SK-N-SH treated with all-trans-retinoic acid at 6 μM for 48 hours (cell line): ENCODE data around the gene FRMD8.
A peak's percentile ranks its signal among the peaks of the same experiment; 100 is the strongest.

Source experiments
- ATAC-seq: fragments of 200-7000 bp; cut with Tn5 transposase; 3 replicates; pipeline ENCODE4 v1.9.1; 2020; ENCODE audit warnings: mild to moderate bottlenecking, moderate library complexity
- ARNTL ChIP-seq: fragments of 450-650 bp; formaldehyde crosslinking; IDR thresholded peaks from 2 replicates; pipeline ENCODE4 v1.5.0; 2020; ENCODE audit warnings: low read depth, mild to moderate bottlenecking, moderate library complexity, borderline replicate concordance
- BACH2 ChIP-seq: fragments of 250-450 bp; sonication (Bioruptor Pico); IDR thresholded peaks from 2 replicates; pipeline ENCODE4 v1.9.0; 2021; ENCODE audit warnings: mild to moderate bottlenecking, borderline replicate concordance
- CSDC2 ChIP-seq: fragments of 250-450 bp; sonication (Bioruptor Pico); IDR thresholded peaks from 2 replicates; pipeline ENCODE4 v1.5.0; 2020; ENCODE audit warnings: mild to moderate bottlenecking, moderate library complexity
- ESRRG ChIP-seq: fragments of 250-450 bp; sonication (Bioruptor Pico); IDR thresholded peaks from 2 replicates; pipeline ENCODE4 v1.6.1; 2021; ENCODE audit warnings: mild to moderate bottlenecking
- GLIS3 ChIP-seq: fragments of 250-450 bp; sonication (Bioruptor Pico); IDR thresholded peaks from 2 replicates; pipeline ENCODE4 v1.5.0; 2020; ENCODE audit warnings: mild to moderate bottlenecking, moderate library complexity
- ISL1 ChIP-seq: fragments of 250-450 bp; sonication (Bioruptor Pico); IDR thresholded peaks from 2 replicates; pipeline ENCODE4 v2.1.2; 2022; ENCODE audit warnings: mild to moderate bottlenecking, moderate library complexity
- OSR1 ChIP-seq: fragments of 250-450 bp; sonication (Bioruptor Pico); IDR thresholded peaks from 2 replicates; pipeline ENCODE4 v1.8.0; 2022; ENCODE audit warnings: moderate library complexity, mild to moderate bottlenecking, inconsistent platforms
- PPARA ChIP-seq: fragments of 250-450 bp; sonication (Bioruptor Pico); IDR thresholded peaks from 2 replicates; pipeline ENCODE4 v1.5.0; 2020; ENCODE audit warnings: mild to moderate bottlenecking, borderline replicate concordance
- RARB ChIP-seq: fragments of 250-450 bp; sonication (Bioruptor Pico); IDR thresholded peaks from 2 replicates; pipeline ENCODE4 v1.8.0; 2021; ENCODE audit warnings: mild to moderate bottlenecking, moderate library complexity
- SNAI2 ChIP-seq: fragments of 250-450 bp; sonication (Bioruptor Pico); IDR thresholded peaks from 2 replicates; pipeline ENCODE4 v1.5.0; 2020; ENCODE audit warnings: mild to moderate bottlenecking, moderate library complexity
- TCF4 ChIP-seq: fragments of 250-450 bp; sonication (Bioruptor Pico); IDR thresholded peaks from 2 replicates; pipeline ENCODE4 v1.8.0; 2021; ENCODE audit warnings: mild to moderate bottlenecking, moderate library complexity, borderline replicate concordance
- TOX ChIP-seq: fragments of 250-450 bp; sonication (Bioruptor Pico); IDR thresholded peaks from 2 replicates; pipeline ENCODE4 v1.8.0; 2021; ENCODE audit warnings: mild to moderate bottlenecking, moderate library complexity, borderline replicate concordance
- ZC3H10 ChIP-seq: fragments of 250-450 bp; sonication (Bioruptor Pico); IDR thresholded peaks from 2 replicates; pipeline ENCODE4 v1.5.1; 2021; ENCODE audit warnings: mild to moderate bottlenecking, moderate library complexity
- ZFP3 ChIP-seq: fragments of 250-450 bp; sonication (Bioruptor Pico); IDR thresholded peaks from 2 replicates; pipeline ENCODE4 v1.5.0; 2020; ENCODE audit warnings: mild to moderate bottlenecking, moderate library complexity
- ZFP30 ChIP-seq: fragments of 450-650 bp; formaldehyde crosslinking; IDR thresholded peaks from 2 replicates; pipeline ENCODE4 v1.5.0; 2022; ENCODE audit warnings: mild to moderate bottlenecking, moderate library complexity
- ZNF565 ChIP-seq: fragments of 450-650 bp; formaldehyde crosslinking; conservative IDR thresholded peaks from 2 replicates; pipeline ENCODE4 v1.5.0; 2020; ENCODE audit warnings: low read depth, mild to moderate bottlenecking, moderate library complexity
- ZNF70 ChIP-seq: fragments of 450-650 bp; formaldehyde crosslinking; IDR thresholded peaks from 2 replicates; pipeline ENCODE4 v1.5.0; 2020; ENCODE audit warnings: mild to moderate bottlenecking, moderate library complexity
- ZNF8 ChIP-seq: fragments of 450-650 bp; formaldehyde crosslinking; IDR thresholded peaks from 2 replicates; pipeline ENCODE4 v1.5.0; 2020; ENCODE audit warnings: mild to moderate bottlenecking, moderate library complexity
- TF ChIP-seq, protein P1 (sequence below): fragments of 250-450 bp; sonication (Bioruptor Pico); IDR thresholded peaks from 2 replicates; pipeline ENCODE4 v1.5.1; 2021; ENCODE audit warnings: mild to moderate bottlenecking, moderate library complexity
- TF ChIP-seq, protein P2 (sequence below): fragments of 250-450 bp; sonication (Bioruptor Pico); IDR thresholded peaks from 2 replicates; pipeline ENCODE4 v1.8.0; 2021; ENCODE audit warnings: low read depth, mild to moderate bottlenecking, moderate library complexity, borderline replicate concordance
- TF ChIP-seq, protein P3 (sequence below): fragments of 250-450 bp; sonication (Bioruptor Pico); IDR thresholded peaks from 2 replicates; pipeline ENCODE4 v1.8.0; 2020; ENCODE audit warnings: mild to moderate bottlenecking, moderate library complexity, borderline replicate concordance
- TF ChIP-seq, protein P4 (sequence below): fragments of 250-450 bp; sonication (Bioruptor Pico); IDR thresholded peaks from 2 replicates; pipeline ENCODE4 v1.5.1; 2020; ENCODE audit warnings: low read depth, mild to moderate bottlenecking, moderate library complexity
- TF ChIP-seq, protein P5 (sequence below): fragments of 250-450 bp; sonication (Bioruptor Pico); IDR thresholded peaks from 2 replicates; pipeline ENCODE4 v1.5.0; 2020; ENCODE audit warnings: mild to moderate bottlenecking, moderate library complexity

FRMD8 gene

DNA sequence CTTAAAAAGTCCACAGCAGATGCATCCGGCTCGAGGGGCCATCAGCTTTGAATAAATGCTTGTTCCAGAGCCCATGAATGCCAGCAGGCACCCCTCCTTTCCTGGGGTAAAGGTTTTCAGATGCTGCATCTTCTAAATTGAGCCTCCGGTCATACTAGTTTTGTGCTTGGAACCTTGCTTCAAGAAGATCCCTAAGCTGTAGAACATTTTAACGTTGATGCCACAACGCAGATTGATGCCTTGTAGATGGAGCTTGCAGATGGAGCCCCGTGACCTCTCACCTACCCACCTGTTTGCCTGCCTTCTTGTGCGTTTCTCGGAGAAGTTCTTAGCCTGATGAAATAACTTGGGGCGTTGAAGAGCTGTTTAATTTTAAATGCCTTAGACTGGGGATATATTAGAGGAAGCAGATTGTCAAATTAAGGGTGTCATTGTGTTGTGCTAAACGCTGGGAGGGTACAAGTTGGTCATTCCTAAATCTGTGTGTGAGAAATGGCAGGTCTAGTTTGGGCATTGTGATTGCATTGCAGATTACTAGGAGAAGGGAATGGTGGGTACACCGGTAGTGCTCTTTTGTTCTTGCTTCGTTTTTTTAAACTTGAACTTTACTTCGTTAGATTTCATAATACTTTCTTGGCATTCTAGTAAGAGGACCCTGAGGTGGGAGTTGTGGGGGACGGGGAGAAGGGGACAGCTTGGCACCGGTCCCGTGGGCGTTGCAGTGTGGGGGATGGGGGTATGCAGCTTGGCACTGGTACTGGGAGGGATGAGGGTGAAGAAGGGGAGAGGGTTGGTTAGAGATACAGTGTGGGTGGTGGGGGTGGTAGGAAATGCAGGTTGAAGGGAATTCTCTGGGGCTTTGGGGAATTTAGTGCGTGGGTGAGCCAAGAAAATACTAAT lies 38.0 kb downstream of the FRMD8 start:
- TF ChIP-seq PPARA (CRISPR knock-in tag) = peak; percentile 18; the same call in 1 of the 2 replicates
- TF ChIP-seq OSR1 (CRISPR knock-in tag) = no peak
- TF ChIP-seq, protein P1, sequence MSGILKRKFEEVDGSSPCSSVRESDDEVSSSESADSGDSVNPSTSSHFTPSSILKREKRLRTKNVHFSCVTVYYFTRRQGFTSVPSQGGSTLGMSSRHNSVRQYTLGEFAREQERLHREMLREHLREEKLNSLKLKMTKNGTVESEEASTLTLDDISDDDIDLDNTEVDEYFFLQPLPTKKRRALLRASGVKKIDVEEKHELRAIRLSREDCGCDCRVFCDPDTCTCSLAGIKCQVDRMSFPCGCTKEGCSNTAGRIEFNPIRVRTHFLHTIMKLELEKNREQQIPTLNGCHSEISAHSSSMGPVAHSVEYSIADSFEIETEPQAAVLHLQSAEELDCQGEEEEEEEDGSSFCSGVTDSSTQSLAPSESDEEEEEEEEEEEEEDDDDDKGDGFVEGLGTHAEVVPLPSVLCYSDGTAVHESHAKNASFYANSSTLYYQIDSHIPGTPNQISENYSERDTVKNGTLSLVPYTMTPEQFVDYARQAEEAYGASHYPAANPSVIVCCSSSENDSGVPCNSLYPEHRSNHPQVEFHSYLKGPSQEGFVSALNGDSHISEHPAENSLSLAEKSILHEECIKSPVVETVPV (CRISPR knock-in tag) = no peak
- peak; percentile 13; the same call in 1 of the 2 replicates for TF ChIP-seq SNAI2
- TF ChIP-seq GLIS3 (CRISPR knock-in tag) = peak; percentile 5
- no peak for TF ChIP-seq ISL1
- TF ChIP-seq, protein P2, sequence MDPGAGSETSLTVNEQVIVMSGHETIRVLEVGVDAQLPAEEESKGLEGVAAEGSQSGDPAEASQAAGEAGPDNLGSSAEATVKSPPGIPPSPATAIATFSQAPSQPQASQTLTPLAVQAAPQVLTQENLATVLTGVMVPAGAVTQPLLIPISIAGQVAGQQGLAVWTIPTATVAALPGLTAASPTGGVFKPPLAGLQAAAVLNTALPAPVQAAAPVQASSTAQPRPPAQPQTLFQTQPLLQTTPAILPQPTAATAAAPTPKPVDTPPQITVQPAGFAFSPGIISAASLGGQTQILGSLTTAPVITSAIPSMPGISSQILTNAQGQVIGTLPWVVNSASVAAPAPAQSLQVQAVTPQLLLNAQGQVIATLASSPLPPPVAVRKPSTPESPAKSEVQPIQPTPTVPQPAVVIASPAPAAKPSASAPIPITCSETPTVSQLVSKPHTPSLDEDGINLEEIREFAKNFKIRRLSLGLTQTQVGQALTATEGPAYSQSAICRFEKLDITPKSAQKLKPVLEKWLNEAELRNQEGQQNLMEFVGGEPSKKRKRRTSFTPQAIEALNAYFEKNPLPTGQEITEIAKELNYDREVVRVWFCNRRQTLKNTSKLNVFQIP (CRISPR knock-in tag) = peak; percentile 72; the same call in 1 of the 2 replicates
- TF ChIP-seq ARNTL (CRISPR knock-in tag) = no peak
- no peak for TF ChIP-seq BACH2 (CRISPR knock-in tag)
- peak; percentile 52; the same call in 1 of the 2 replicates for TF ChIP-seq ZNF565
- TF ChIP-seq RARB (CRISPR knock-in tag) = peak; percentile 2; the same call in 1 of the 2 replicates
- TF ChIP-seq TCF4 = no peak; the same call in 1 of the 2 replicates
- TF ChIP-seq CSDC2 (CRISPR knock-in tag) = no peak
- 0 out of 2 replicates have a peak, but pooled peaks have one; percentile 34 for TF ChIP-seq ZFP30
- TF ChIP-seq, protein P3, sequence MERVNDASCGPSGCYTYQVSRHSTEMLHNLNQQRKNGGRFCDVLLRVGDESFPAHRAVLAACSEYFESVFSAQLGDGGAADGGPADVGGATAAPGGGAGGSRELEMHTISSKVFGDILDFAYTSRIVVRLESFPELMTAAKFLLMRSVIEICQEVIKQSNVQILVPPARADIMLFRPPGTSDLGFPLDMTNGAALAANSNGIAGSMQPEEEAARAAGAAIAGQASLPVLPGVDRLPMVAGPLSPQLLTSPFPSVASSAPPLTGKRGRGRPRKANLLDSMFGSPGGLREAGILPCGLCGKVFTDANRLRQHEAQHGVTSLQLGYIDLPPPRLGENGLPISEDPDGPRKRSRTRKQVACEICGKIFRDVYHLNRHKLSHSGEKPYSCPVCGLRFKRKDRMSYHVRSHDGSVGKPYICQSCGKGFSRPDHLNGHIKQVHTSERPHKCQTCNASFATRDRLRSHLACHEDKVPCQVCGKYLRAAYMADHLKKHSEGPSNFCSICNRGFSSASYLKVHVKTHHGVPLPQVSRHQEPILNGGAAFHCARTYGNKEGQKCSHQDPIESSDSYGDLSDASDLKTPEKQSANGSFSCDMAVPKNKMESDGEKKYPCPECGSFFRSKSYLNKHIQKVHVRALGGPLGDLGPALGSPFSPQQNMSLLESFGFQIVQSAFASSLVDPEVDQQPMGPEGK (CRISPR knock-in tag) = peak; percentile 59
- TF ChIP-seq ZNF8 (CRISPR knock-in tag) = no peak
- TF ChIP-seq ZC3H10 = peak; percentile 2; the same call in 1 of the 2 replicates
- TF ChIP-seq, protein P4, sequence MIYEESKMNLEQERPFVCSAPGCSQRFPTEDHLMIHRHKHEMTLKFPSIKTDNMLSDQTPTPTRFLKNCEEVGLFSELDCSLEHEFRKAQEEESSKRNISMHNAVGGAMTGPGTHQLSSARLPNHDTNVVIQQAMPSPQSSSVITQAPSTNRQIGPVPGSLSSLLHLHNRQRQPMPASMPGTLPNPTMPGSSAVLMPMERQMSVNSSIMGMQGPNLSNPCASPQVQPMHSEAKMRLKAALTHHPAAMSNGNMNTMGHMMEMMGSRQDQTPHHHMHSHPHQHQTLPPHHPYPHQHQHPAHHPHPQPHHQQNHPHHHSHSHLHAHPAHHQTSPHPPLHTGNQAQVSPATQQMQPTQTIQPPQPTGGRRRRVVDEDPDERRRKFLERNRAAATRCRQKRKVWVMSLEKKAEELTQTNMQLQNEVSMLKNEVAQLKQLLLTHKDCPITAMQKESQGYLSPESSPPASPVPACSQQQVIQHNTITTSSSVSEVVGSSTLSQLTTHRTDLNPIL = peak; percentile 29
- TF ChIP-seq ZNF70 (CRISPR knock-in tag) = peak; percentile 36; the same call in 1 of the 2 replicates
- TF ChIP-seq, protein P5, sequence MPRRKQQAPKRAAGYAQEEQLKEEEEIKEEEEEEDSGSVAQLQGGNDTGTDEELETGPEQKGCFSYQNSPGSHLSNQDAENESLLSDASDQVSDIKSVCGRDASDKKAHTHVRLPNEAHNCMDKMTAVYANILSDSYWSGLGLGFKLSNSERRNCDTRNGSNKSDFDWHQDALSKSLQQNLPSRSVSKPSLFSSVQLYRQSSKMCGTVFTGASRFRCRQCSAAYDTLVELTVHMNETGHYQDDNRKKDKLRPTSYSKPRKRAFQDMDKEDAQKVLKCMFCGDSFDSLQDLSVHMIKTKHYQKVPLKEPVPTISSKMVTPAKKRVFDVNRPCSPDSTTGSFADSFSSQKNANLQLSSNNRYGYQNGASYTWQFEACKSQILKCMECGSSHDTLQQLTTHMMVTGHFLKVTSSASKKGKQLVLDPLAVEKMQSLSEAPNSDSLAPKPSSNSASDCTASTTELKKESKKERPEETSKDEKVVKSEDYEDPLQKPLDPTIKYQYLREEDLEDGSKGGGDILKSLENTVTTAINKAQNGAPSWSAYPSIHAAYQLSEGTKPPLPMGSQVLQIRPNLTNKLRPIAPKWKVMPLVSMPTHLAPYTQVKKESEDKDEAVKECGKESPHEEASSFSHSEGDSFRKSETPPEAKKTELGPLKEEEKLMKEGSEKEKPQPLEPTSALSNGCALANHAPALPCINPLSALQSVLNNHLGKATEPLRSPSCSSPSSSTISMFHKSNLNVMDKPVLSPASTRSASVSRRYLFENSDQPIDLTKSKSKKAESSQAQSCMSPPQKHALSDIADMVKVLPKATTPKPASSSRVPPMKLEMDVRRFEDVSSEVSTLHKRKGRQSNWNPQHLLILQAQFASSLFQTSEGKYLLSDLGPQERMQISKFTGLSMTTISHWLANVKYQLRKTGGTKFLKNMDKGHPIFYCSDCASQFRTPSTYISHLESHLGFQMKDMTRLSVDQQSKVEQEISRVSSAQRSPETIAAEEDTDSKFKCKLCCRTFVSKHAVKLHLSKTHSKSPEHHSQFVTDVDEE (CRISPR knock-in tag) = 0 out of 2 replicates have a peak, but pooled peaks have one; percentile 14
- TF ChIP-seq ZFP3 = peak; percentile 20; the same call in 1 of the 2 replicates
- TF ChIP-seq ESRRG = no peak; the same call in 1 of the 2 replicates
- TF ChIP-seq TOX (CRISPR knock-in tag) = peak; percentile 30

More for the DNA sequence above, 38.0 kb downstream of the FRMD8 start:
- no peak for ATAC-seq
